GM18505 (cell line): ENCODE results near the gene TMEM106B.
A peak's percentile ranks its signal among the peaks of the same experiment; 100 is the strongest.

Experiments used
- ATAC-seq: cut with Tn5 transposase; IDR thresholded peaks from one replicate; pipeline ENCODE4 v1.9.1; 2021; ENCODE audit not compliant: unreplicated experiment
- POLR2A ChIP-seq: IDR thresholded peaks from 4 replicates; pipeline ENCODE4 v1.6.1; 2011; ENCODE audit warnings: borderline replicate concordance; ENCODE audit not compliant: insufficient read depth, insufficient read length; ENCODE audit errors: extremely low read depth

Gene TMEM106B

DNA sequence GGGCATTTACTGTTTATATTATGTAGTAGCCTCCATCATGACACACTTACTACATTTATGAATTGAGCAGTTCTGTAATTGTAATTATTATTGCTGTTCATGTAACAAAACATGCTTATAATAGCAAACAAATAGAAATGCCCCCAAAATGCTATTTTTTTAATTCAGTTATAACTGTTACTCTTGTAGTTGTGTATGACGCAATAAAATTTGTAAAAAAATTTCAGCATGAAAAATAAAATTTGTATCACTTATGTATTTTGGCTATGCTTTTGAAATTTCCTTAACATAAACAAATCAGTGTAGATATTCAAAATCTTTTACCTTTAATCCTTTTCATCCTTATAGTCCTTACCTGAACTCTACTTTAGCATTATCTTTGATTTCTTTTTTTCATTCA, 25.9 kb downstream of the TMEM106B start:
- no peak for ATAC-seq
- TF ChIP-seq POLR2A = no peak

DNA sequence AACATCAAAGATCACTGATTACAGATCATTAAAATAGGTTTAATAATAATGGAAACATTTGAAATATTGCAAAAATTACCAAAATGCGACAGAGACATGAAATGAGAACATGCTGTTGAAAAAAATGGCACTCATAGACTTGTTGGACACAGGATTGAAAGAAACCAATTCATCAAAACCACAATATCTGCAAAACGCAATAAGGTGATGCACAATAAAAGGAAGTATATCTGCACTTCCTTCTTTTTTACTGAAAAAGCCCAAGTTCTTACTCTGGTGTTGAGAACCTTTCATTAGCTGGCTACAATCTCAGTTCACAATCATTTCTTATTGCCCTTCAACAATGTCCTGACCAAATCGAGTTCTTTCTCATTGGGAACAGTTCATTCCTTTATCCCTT, 28.7 kb downstream of the TMEM106B start:
- TF ChIP-seq POLR2A = no peak

DNA sequence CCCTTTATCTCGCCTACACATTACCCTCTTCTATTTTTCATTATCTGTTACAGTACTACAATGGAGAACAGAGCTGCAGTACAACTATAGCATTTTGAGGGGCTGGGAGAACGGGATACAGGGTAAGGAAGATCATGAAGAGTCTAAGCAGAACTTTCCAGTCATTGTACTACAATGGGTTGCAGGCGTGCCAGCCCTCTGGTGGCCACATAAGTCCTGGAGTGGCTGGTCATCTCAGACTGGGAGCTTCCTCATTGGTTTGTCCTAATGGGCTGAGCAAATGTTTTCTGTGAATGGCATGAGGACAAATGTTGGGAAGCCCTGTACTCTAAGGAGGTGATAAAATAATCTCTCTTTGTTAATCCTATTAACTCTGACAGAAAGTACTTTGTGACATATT, 33.0 kb downstream of the TMEM106B start:
- ATAC-seq = no peak
- no peak for TF ChIP-seq POLR2A

More for the DNA sequence above, 28.7 kb downstream of the TMEM106B start:
- no peak for ATAC-seq

DNA sequence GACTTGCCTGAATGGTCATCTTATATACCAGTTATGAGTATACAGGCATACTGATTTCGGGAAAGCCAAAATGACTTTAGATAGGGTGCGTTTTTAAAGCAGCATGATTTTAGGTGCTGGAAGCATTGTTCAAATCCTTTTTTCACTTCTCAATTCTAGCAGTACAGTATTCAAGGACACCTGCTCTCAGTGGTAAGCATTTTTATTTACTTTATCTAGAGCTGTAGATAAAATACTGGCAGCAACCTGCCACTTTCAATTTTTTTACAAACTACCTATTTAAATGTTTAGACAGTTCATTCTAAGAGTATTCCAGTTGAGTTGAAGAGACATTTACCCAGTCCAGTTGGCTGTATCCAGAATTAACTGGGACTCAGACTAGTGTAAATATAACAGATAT, 33.6 kb downstream of the TMEM106B start:
- ATAC-seq = no peak
- no peak for TF ChIP-seq POLR2A

DNA sequence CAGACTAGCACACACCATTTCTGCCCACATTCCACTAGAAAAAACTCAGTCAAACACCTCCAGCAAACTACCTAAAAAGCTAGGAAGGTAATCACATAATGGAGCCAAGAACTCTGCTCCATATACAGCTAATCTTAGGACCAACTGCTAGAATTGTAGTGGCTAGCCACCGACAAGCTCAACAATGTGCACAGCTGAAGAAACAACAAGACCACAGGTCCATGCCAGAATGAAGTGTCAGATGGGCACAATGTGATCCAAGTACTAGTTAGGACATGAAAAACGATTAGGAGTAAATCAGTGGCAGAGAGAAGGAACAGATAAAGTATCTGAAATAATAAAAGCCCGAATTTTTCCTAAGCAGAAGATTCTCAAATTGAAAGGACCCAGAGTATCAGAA, 38.6 kb downstream of the TMEM106B start:
- no peak for TF ChIP-seq POLR2A
- no peak for ATAC-seq

DNA sequence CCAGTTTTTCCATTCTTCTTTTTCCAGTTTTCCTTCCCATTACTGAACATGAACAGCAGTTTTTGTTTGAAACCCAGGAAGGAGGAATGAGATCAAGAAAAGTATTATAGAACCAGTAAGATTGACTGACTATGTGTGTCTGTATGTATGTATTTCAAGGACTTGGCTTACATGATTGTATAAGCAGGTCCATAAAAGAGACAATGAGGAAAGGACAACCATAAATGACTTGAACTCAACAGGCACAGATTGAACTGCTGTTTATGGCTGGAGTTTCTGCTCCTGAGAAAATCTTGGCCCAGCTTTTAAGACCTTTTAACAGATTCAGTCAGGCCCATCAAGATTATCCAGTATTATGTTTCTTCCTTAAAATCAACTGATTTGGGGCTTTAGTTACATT, 39.1 kb downstream of the TMEM106B start:
- ATAC-seq = no peak
- TF ChIP-seq POLR2A = no peak

DNA sequence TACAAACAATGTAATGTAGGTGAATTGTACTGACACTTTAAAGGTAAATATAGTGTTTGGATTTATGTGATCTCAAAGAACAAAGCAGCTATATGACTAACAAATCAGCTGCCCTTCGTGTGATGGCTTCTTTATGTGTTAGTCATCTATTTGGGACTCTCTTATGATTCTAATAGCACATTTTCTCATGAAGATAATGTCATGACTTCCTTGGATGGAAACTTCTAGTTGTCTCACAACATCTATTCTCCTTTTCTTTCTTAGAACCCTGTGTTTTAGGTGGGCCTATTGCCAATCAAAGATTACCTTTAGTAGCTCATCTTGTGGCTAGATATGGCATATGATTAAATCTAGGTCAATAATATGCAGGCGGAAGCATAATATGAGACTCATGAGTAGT, 45.0 kb downstream of the TMEM106B start:
- no peak for ATAC-seq
- TF ChIP-seq POLR2A = no peak

DNA sequence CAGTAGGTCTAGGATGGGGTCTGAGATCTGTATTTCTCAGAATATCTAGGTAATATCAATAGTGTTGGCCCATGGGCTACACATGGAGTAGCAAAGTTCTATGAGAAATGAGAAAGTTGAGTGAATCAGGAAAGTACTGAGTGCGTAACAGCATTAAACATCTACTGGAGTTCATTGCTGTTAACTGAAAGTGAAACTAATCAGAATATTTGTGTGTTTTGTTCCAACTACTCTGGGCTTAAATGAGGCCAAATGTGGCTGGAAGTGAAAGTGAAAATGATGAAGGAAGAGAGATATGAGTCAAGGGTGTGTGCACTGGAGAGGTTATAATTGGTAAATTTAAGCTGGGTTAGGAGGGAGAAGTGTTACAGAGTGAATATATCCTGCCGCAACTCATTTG, 46.5 kb downstream of the TMEM106B start:
- TF ChIP-seq POLR2A = no peak
- ATAC-seq = peak; percentile 100

DNA sequence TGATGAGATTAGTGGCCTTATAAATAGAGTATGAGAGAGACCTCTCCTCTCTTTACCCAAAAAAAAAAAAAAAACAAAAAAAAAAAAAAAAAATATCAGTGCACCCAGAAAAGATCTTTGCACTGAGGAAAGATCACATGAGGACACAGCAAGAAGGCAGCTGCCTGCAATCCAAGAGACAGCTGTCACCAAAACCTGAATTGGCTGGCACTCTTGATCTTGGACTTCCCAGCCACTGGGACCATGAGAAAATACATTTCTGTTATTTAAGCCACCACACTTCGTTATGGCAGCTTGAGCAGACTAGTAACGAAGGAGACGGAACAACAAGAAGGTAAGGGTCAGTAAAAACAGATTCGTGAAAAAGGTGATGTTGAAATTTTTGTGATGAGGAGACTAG, 47.0 kb downstream of the TMEM106B start:
- no peak for ATAC-seq
- TF ChIP-seq POLR2A = no peak

DNA sequence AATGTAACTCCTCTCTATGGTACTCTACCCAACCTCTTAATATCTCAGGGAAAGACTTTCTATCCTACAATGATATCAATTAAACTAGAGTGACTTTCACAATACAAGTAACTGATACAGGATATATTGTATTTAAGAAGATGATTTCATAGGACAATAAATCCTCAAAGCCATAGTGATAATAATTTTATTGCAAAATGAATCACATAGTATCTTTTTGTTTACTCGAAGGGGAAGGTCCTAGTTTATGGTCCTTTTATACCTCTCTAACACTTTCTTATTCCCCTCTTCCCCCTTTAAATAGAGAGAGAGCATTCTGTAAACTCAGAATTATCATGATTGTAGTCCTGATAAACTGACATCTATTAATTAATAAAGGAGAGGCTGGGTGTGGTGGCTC, 56.4 kb downstream of the TMEM106B start:
- no peak for TF ChIP-seq POLR2A
- ATAC-seq = no peak

DNA sequence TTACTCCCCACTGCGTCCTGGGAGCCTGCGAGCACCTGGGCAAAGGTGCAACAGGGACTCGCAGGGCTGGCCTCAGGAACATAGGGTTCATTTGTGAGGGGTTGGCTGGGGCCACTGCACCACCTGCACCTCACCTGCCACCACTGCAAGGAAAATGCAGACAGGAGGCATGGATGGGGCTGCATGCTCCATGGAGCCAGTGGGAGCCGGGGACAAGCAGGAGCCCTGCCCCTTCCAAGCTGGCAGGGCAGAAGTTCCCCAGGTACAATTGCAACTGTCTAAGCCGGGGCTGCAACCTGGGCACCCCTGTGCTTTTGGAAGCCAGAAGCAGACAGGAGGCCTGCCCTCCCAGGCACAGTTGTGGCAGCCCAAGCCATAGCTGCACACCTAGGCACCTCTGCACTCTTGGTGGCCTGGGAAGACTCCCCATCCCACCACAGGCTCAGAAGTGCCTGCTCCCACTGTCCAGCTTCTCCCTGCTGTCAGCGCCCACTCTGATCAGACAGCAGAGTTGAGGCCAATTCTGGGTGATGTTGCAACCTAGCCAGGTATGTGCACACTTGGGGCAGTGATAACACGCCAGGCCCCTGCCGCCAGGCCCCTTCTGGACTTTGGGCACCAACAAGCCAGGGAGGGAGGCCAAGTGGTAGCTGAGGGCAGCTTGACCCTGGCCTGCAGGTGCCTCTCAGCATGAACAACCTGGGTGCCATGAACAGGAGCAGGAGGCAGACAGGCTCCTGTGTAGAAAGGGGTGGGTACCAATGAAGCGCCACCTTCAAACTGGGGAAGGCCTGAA, 58.2 kb downstream of the TMEM106B start:
- no peak for TF ChIP-seq POLR2A
- no peak for ATAC-seq

DNA sequence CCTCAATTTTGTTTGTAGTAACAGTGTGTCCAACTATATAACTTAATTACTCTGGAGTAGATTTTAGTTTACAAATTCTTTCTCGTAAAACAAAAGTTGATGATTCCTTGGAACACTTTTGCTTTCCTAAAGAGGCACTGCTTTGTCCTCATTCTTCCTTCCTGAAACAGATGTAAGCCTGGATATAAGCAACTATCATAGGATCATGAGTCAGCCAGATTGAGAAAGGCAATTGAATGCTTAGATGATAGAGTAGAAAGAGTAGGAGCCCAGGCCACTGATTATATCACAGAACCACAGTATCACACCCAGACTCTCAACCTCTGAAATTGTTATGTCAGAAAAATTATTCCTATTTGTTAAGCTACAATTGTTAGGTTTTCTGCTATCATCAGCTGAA, 69.9 kb downstream of the TMEM106B start:
- no peak for ATAC-seq
- no peak for TF ChIP-seq POLR2A

DNA sequence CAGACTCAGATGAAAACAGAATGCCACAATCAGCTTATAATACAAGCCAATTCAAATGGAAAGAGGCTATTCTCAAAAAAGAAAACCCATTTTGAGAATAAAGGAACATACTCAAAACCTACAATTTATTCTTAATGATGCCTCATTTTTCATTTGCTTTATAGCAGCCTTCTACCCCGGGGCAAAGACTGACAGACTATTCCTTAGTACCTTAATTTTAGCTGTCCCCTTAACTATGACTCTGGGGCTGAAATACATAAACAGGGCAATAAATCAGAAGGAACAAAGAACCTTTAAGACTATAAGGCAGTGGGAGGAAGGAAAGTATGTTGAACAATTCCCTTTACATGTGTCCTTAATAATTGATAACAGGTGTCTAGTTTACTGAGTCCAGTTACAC, 76.8 kb downstream of the TMEM106B start:
- no peak for ATAC-seq
- no peak for TF ChIP-seq POLR2A

DNA sequence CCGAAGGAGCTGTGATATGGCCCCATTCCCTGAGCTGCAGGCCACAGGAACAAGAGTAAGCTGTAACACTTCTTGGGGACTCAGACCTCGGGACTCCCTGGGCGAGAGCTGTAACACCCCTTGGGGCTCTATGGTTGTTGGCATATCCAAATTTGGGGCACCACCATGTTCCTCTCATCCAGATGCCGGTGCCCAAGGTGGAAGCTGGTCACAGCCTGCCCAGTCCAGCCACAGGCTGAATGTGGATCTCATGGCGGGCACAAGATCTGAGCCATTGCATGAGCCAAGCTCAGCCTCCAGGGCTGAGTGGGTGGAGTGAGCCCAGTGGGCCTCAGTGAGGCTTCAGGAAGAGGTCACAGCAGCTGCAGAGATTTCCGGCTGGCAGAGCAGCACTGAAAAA, 78.9 kb downstream of the TMEM106B start:
- ATAC-seq = no peak
- no peak for TF ChIP-seq POLR2A

DNA sequence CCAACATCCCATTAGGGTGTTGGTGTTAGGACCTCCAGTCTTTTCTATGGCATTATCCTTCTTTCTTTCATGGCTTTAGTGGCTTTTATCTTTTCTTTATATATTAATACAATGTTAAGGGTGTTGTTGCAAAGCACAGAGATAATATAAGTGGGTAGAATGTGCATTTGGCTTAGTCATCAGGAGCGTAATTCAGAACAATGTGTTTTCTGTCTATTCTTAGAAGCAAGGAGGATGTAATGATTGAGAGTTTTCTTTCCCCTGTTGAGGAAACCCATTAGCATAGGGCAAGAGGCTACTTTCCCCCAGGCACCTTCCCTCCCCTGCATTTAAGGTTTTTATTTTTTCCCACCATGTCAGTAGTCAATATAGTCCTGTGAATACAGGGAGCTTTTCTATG, 79.7 kb downstream of the TMEM106B start:
- TF ChIP-seq POLR2A = no peak
- ATAC-seq = no peak
